Stimulated activated CD8-positive, alpha-beta memory T cell treated with anti-CD3 and anti-CD28 coated beads, Interleukin-12 subunit alpha, Interleukin-12 subunit beta, amount 100 ng/mL, for 1 hour (primary cell): ENCODE results near the gene ADAM8.
"Not testable (repeated sequence)": the region's sequence is repeated elsewhere in the genome, so short reads cannot be mapped to it uniquely, and the experiment has no call there.

Experiments
- DNase-seq: peaks from one replicate; pipeline ENCODE4 v3.0.0-alpha.2; 2020; ENCODE audit warnings: low read depth

ADAM8 gene

GRCh38 chr10:133249094-133249780, 27.4 kb downstream of the ADAM8 start:
- no peak for DNase-seq

- no peak for DNase-seq
Observed at GRCh38 chr10:133248334-133248715, 28.3 kb downstream of the ADAM8 start.

- DNase-seq, result no peak
Observed at GRCh38 chr10:133247681-133248333, 28.9 kb downstream of the ADAM8 start.

- no peak for DNase-seq
Observed at GRCh38 chr10:133246236-133246626, 30.4 kb downstream of the ADAM8 start.

GRCh38 chr10:133245439-133246235, 31.0 kb downstream of the ADAM8 start:
- DNase-seq, result no peak

- DNase-seq, result no peak
Observed at GRCh38 chr10:133243593-133243992, 33.1 kb downstream of the ADAM8 start.

- DNase-seq, result no peak
Observed at GRCh38 chr10:133242611-133243356, 33.9 kb downstream of the ADAM8 start.

- DNase-seq, result no peak
Observed at GRCh38 chr10:133241501-133242205, 35.0 kb downstream of the ADAM8 start.

GRCh38 chr10:133239990-133240389, 36.7 kb downstream of the ADAM8 start:
- DNase-seq, result no peak

- DNase-seq, result no peak
Observed at GRCh38 chr10:133238466-133238804, 38.2 kb downstream of the ADAM8 start.

- DNase-seq, result no peak
Observed at GRCh38 chr10:133237588-133238465, 38.8 kb downstream of the ADAM8 start, which contains the start of gene VENTX. TSS of gene VENTX (plus strand) at chr10:133237855. CDS start at chr10:133237915, 60 bp downstream.

- DNase-seq, result no peak
Observed at GRCh38 chr10:133237241-133237587, 39.5 kb downstream of the ADAM8 start.

- DNase-seq, result no peak
Observed at GRCh38 chr10:133236401-133237240, 40.0 kb downstream of the ADAM8 start.

- DNase-seq, result no peak
Observed at GRCh38 chr10:133235932-133236331, 40.7 kb downstream of the ADAM8 start.

- no peak for DNase-seq
Observed at GRCh38 chr10:133235265-133235855, 41.3 kb downstream of the ADAM8 start.

GRCh38 chr10:133234796-133235195, 41.9 kb downstream of the ADAM8 start:
- DNase-seq, result not testable (repeated sequence)

- DNase-seq, result no peak
Observed at GRCh38 chr10:133231946-133232574, 44.6 kb downstream of the ADAM8 start.

- no peak for DNase-seq
Observed at GRCh38 chr10:133231244-133231945, 45.3 kb downstream of the ADAM8 start.
